Ishikawa (cell line): ENCODE data around the gene DCBLD1.

Source experiments
- CEBPB ChIP-seq: IDR thresholded peaks from 2 replicates; pipeline ENCODE4 v1.6.1; 2012
- MAX ChIP-seq: IDR thresholded peaks from 2 replicates; pipeline ENCODE4 v1.6.1; 2012
- RAD21 ChIP-seq: IDR thresholded peaks from 2 replicates; pipeline ENCODE4 v1.6.1; 2012; ENCODE audit warnings: low read depth
- REST ChIP-seq: IDR thresholded peaks from 2 replicates; pipeline ENCODE4 v1.6.1; 2012; ENCODE audit warnings: low read depth, mild to moderate bottlenecking
- TAF1 ChIP-seq: IDR thresholded peaks from 2 replicates; pipeline ENCODE4 v1.6.1; 2012; ENCODE audit warnings: low read depth, mild to moderate bottlenecking
- TEAD4 ChIP-seq: IDR thresholded peaks from 2 replicates; pipeline ENCODE4 v1.6.1; 2012

- TF ChIP-seq REST: no peak
- no peak for TF ChIP-seq RAD21
- no peak for TF ChIP-seq TAF1
- no peak for TF ChIP-seq MAX
- TF ChIP-seq CEBPB: no peak
- no peak for TF ChIP-seq TEAD4
Observed at GRCh38 chr6:117553142-117553541, 70.7 kb downstream of the DCBLD1 start.
